GM21447 (cell line): ENCODE data around the gene EMILIN2.

Experiments
- ATAC-seq: cut with Tn5 transposase; IDR thresholded peaks from one replicate; pipeline ENCODE4 v1.9.1; 2021; ENCODE audit not compliant: unreplicated experiment

Gene EMILIN2

GRCh38 chr18:2897448-2898185 lies 50.8 kb downstream of the EMILIN2 start:
- ATAC-seq: no peak

- ATAC-seq: no peak
These were observed 51.4 kb downstream of the EMILIN2 start for GRCh38 chr18:2898186-2898640.

- ATAC-seq: no peak
These were observed 54.0 kb downstream of the EMILIN2 start for GRCh38 chr18:2900684-2901422.

- no peak for ATAC-seq
These were observed 54.7 kb downstream of the EMILIN2 start for GRCh38 chr18:2901423-2901985.

GRCh38 chr18:2902327-2902726 lies 55.5 kb downstream of the EMILIN2 start:
- ATAC-seq: no peak

- ATAC-seq: no peak
These were observed 56.2 kb downstream of the EMILIN2 start for GRCh38 chr18:2903006-2903405.

GRCh38 chr18:2905854-2906703 lies 59.3 kb downstream of the EMILIN2 start:
- ATAC-seq: peak; percentile 31

- peak; percentile 57 for ATAC-seq
These were observed 60.1 kb downstream of the EMILIN2 start for GRCh38 chr18:2906704-2907549.

GRCh38 chr18:2907550-2908135 lies 60.8 kb downstream of the EMILIN2 start:
- ATAC-seq: no peak

- ATAC-seq: no peak
These were observed 61.5 kb downstream of the EMILIN2 start for GRCh38 chr18:2908166-2908945.

- no peak for ATAC-seq
These were observed 62.1 kb downstream of the EMILIN2 start for GRCh38 chr18:2908946-2909335.

GRCh38 chr18:2909431-2910140 lies 62.8 kb downstream of the EMILIN2 start:
- ATAC-seq: no peak

- no peak for ATAC-seq
These were observed 63.5 kb downstream of the EMILIN2 start for GRCh38 chr18:2910261-2910660.

GRCh38 chr18:2910751-2911425 lies 64.1 kb downstream of the EMILIN2 start:
- no peak for ATAC-seq

GRCh38 chr18:2911533-2911932 lies 64.7 kb downstream of the EMILIN2 start:
- ATAC-seq: no peak

- no peak for ATAC-seq
These were observed 65.8 kb downstream of the EMILIN2 start for GRCh38 chr18:2912357-2913299.
